Keratinocyte (primary cell): ENCODE data around the gene POP7. TPM values are rescaled to one million over a fixed set of nuclear protein-coding genes. Genes with fewer than 3 reads are reported as not detected.
"Not testable (repeated sequence)": the region's sequence is repeated elsewhere in the genome, so short reads cannot be mapped to it uniquely, and the experiment has no call there.

Source experiments
- DNase-seq: peaks from one replicate; pipeline ENCODE4 v3.0.0-alpha.2; 2011; ENCODE audit warnings: low read depth, missing footprints, low spot score
- FAIRE-seq: peaks from 2 replicates; lab custom pipeline; 2011; peaks lifted over from hg19 to GRCh38; lab: Jason Lieb, UNC
- H2AFZ ChIP-seq: 2 replicates; pipeline ENCODE4 v1.6.0; 2012; ENCODE audit warnings: low read length, control low read depth, inconsistent platforms; ENCODE audit not compliant: control insufficient read depth
- H3K27ac ChIP-seq: 2 replicates; pipeline ENCODE4 v1.5.1; 2011; ENCODE audit warnings: low read length; ENCODE audit not compliant: control insufficient read depth, insufficient read depth
- H3K27me3 ChIP-seq: 3 replicates; pipeline ENCODE4 v1.6.0; 2011; ENCODE audit warnings: low read length; ENCODE audit not compliant: control insufficient read depth, insufficient read depth; ENCODE audit errors: extremely low read depth
- H3K36me3 ChIP-seq, 2 experiments: 2 replicates in 1 of 2; 3 replicates in 1 of 2; pipeline ENCODE4 v1.5.1; 2011; ENCODE audit warnings: low read length in 2 of 2, mild to moderate bottlenecking in 1 of 2; ENCODE audit not compliant: control insufficient read depth in 2 of 2, insufficient read depth in 2 of 2; ENCODE audit errors: extremely low read depth in 1 of 2
- H3K4me1 ChIP-seq: 3 replicates; pipeline ENCODE4 v1.5.1; 2011; ENCODE audit warnings: low read length; ENCODE audit not compliant: control insufficient read depth, insufficient read depth; ENCODE audit errors: extremely low read depth
- H3K4me2 ChIP-seq: 3 replicates; pipeline ENCODE4 v1.6.0; 2011; ENCODE audit warnings: low read depth, low read length; ENCODE audit not compliant: control insufficient read depth, insufficient read depth; ENCODE audit errors: extremely low read depth
- H3K4me3 ChIP-seq, 3 experiments: fragments of 200-600 bp in 1 of 3; sonication (generic) in 1 of 3; 2 replicates in 2 of 3; 3 replicates in 1 of 3; pipeline ENCODE4 v1.5.1; 2011 to 2016; ENCODE audit warnings: low read length in 3 of 3, mild to moderate bottlenecking in 3 of 3, control low read depth in 2 of 3, inconsistent platforms in 1 of 3, low read depth in 1 of 3, mixed read lengths in 1 of 3, mixed run types in 1 of 3, moderate library complexity in 1 of 3; ENCODE audit not compliant: control insufficient read depth in 2 of 3, insufficient read depth in 2 of 3; ENCODE audit errors: extremely low read depth in 1 of 3
- H3K79me2 ChIP-seq: 2 replicates; pipeline ENCODE4 v1.6.0; 2012; ENCODE audit warnings: low read length; ENCODE audit not compliant: control insufficient read depth, insufficient read depth
- H3K9ac ChIP-seq: 3 replicates; pipeline ENCODE4 v1.6.0; 2011; ENCODE audit warnings: low read length; ENCODE audit not compliant: control insufficient read depth, insufficient read depth; ENCODE audit errors: extremely low read depth
- H3K9me1 ChIP-seq: 3 replicates; pipeline ENCODE4 v1.6.0; 2011; ENCODE audit warnings: low read length; ENCODE audit not compliant: control insufficient read depth, insufficient read depth; ENCODE audit errors: extremely low read depth
- H3K9me3 ChIP-seq: 2 replicates; pipeline ENCODE4 v1.5.1; 2012; ENCODE audit warnings: low read depth, low read length; ENCODE audit not compliant: control insufficient read depth
- H4K20me1 ChIP-seq: 3 replicates; pipeline ENCODE4 v1.6.0; 2011; ENCODE audit warnings: low read length; ENCODE audit not compliant: control insufficient read depth, insufficient read depth; ENCODE audit errors: extremely low read depth
- EZH2 ChIP-seq: IDR thresholded peaks from one replicate; pipeline ENCODE4 v1.6.1; 2012; ENCODE audit warnings: inconsistent platforms, mild to moderate bottlenecking, low read length, moderate library complexity
- dilution Hi-C: fragments of 300-500 bp; cut with MboI; formaldehyde crosslinking; loops from one replicate; pipeline ENCODE4 v1.7.0; 2020; ENCODE audit warnings: low sequenced_read_pairs; ENCODE audit not compliant: extremely low pct_ligation_motif_present
- polyA plus RNA-seq, 5 experiments: library from polyadenylated mRNA; depleted of rRNA in 3 of 5; stranded (reverse) in 3 of 5; stranded (forward) in 1 of 5; unstranded in 1 of 5; fragments of >200 nt; gene quantifications; 1 replicate in 1 of 5; 2 replicates in 3 of 5; 3 replicates in 1 of 5; pipeline versions ENCODE4 v1.2.1 to v1.2.3, GENCODE V29; 2011 to 2012; ENCODE audit warnings: missing spikeins in 2 of 5, low read depth in 1 of 5, low replicate concordance in 1 of 5
- TF ChIP-seq, protein P1 (sequence below), 3 experiments: IDR thresholded peaks in 1 of 3; conservative IDR thresholded peaks in 1 of 3; optimal IDR thresholded peaks in 1 of 3; 2 replicates in 2 of 3; 3 replicates in 1 of 3; pipeline versions ENCODE3 to v1.5.1; 2011; ENCODE audit warnings: low read length in 3 of 3, mild to moderate bottlenecking in 3 of 3, moderate library complexity in 2 of 3, control low read depth in 1 of 3, inconsistent platforms in 1 of 3; ENCODE audit not compliant: insufficient read depth in 2 of 3; ENCODE audit errors: extremely low read depth in 1 of 3

Gene POP7
- polyA plus RNA-seq, 1 donor (not counting 4 experiments of a cell fraction or from before 2014, with no cell fraction given) = 37.8 TPM

DNA sequence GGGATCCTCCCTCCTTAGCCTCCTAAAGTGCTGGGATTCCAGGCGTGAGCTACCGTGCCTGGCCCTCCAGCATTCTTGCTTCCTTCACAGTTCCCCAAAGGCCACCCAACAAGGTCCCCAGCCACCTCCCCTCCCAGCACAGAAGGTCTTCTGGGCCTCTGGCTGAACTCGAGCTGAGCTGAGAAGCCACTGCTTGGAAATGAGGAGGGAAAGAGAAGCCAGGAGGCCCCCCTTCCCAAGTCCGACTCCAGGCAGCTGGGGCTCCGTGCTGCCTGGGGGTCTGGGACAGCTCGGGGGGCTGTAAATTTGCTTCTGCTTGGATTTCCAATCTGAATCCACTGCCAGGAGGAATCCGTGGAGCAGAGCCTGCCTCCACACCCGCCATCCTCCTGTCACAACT, 8.8 kb downstream of the POP7 start:
- dilution Hi-C loops = loop anchor here (10.0 kb wide), 1 partner anchor 130 kb away; no protein-coding TSS in a partner anchor

DNA sequence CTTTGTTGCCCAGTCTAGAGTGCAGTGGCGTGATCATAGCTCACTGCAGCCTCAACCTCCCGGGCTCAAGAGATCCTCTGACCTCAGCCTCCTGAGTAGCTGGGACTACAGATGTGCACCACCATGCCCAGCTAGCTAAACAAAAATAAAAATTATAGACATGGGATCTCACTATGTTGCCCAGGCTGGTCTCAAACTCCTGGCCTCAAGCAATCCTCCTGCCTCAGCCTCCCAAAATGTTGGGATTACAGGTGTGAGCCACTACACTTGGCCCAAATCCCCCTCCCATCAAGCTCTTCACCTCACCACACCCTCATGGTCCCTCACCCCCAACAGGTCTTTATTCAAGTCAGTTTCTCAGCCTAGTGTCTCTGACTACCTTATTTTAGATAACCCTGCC, 11.2 kb downstream of the POP7 start:
- not testable (repeated sequence) for H3K4me1 ChIP-seq, H3K9me1 ChIP-seq, FAIRE-seq, H3K9ac ChIP-seq, DNase-seq, H3K4me2 ChIP-seq, H3K27ac ChIP-seq, H2AFZ ChIP-seq, H3K79me2 ChIP-seq, H3K36me3 ChIP-seq, H4K20me1 ChIP-seq, H3K4me3 ChIP-seq, H3K9me3 ChIP-seq
- H3K27me3 ChIP-seq = peaks cover 17% of the 10 kb centered on the region
- dilution Hi-C loops = loop anchor here (10.0 kb wide), 1 partner anchor 128 kb away; no protein-coding TSS in a partner anchor

More for the DNA sequence above, 8.8 kb downstream of the POP7 start:
- Histone ChIP-seq H3K79me2 (no peaks in the 10 kb centered on the region), H3K27ac (no peak overlapping the region), H3K27me3 (no peaks in the 10 kb centered on the region), H3K4me3 (no peak overlapping the region), H2AFZ (no peak overlapping the region), H3K4me1 (no peaks in the 10 kb centered on the region), H3K4me2 (no peak overlapping the region), H4K20me1 (no peaks in the 10 kb centered on the region), H3K9me1 (no peaks in the 10 kb centered on the region), H3K9me3 (no peaks in the 10 kb centered on the region), H3K36me3 (no peaks in the 10 kb centered on the region), H3K9ac (no peak overlapping the region)
- FAIRE-seq = no peak
- TF ChIP-seq EZH2 = no peak
- TF ChIP-seq, protein P1, sequence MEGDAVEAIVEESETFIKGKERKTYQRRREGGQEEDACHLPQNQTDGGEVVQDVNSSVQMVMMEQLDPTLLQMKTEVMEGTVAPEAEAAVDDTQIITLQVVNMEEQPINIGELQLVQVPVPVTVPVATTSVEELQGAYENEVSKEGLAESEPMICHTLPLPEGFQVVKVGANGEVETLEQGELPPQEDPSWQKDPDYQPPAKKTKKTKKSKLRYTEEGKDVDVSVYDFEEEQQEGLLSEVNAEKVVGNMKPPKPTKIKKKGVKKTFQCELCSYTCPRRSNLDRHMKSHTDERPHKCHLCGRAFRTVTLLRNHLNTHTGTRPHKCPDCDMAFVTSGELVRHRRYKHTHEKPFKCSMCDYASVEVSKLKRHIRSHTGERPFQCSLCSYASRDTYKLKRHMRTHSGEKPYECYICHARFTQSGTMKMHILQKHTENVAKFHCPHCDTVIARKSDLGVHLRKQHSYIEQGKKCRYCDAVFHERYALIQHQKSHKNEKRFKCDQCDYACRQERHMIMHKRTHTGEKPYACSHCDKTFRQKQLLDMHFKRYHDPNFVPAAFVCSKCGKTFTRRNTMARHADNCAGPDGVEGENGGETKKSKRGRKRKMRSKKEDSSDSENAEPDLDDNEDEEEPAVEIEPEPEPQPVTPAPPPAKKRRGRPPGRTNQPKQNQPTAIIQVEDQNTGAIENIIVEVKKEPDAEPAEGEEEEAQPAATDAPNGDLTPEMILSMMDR (optimal IDR thresholded peaks at IDR 0.05 in 1 of 3, IDR thresholded peaks at IDR 0.05 in 1 of 3, conservative IDR thresholded peaks at IDR 0.05 in 1 of 3; ENCODE audit: extremely low read depth in 1 of 3, insufficient read depth in 2 of 3, low read length in 3 of 3) = no peak
- no peak for DNase-seq
